T1000 (cell line): ENCODE measurements around the gene XG.

Experiments
- DNase-seq: peaks from one replicate; lab custom pipeline; 2025; ENCODE audit warnings: mixed read lengths; lab: John Stamatoyannopoulos, UW

XG gene

DNA sequence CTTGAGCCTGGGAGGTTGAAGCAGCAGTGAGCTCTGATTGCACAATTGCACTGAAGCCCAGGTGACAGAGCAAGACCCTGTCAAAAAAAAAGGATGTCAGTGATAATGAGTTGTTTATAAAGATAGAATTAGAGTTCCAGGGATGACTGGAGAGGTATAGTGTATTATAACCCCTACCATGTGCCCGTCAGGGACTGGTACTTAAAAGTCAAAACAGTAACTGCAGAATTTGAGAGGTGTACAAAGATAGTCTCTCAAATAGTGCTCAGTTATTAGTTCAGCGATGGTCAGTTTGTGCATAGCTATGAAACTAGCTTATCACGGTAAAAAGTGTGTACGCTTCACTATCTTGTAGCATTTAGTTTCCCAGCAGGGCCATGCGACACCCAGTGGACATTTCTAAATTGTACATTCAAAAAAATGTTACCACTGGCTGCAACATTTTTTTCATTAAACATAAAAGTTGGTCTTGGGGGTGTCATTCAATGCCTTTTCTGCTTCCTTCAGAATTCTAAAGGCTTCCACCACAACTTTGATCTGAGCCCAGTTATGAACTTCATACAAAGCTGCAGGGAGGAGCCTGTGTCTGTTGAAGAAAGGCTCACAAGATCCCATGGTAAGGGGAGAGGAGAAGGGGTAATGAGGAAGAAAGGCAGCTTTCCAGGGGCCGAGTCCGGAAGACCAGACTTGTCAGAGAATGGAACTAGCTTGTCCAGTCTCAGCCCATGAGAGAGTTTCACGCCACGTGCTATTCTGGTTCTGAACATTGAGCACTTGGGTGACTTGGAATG is 67.7 kb downstream of the XG start:
- no peak for DNase-seq

DNA sequence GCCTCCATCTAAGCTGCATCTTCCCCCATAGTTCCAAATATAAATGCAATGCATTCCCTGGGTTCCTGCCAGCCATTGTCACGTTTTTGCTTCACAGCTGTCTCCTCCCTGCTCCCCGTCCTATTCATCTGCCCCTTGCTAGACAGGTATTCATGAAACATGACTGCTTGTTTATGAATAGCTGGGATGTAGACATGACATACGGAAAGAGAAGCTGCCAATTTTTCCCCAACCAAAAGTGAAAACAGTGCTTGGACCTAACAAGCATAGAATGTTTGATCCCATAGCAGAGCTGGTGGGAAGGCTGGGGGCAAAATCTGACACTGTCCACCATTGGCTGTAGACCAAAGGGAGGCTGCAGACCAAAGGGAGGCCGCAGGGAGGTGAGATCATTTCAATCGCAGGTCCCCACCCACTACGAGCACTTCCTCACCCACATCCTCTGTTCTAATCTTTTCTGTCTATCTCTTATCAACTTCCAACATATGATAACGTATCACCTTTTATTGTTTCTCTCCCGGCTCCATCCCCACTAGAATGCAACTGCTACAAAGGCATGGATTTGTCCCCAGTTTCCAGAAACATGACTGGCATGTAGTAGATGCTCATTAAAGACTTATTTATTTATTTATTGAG is 68.4 kb downstream of the XG start:
- no peak for DNase-seq

DNA sequence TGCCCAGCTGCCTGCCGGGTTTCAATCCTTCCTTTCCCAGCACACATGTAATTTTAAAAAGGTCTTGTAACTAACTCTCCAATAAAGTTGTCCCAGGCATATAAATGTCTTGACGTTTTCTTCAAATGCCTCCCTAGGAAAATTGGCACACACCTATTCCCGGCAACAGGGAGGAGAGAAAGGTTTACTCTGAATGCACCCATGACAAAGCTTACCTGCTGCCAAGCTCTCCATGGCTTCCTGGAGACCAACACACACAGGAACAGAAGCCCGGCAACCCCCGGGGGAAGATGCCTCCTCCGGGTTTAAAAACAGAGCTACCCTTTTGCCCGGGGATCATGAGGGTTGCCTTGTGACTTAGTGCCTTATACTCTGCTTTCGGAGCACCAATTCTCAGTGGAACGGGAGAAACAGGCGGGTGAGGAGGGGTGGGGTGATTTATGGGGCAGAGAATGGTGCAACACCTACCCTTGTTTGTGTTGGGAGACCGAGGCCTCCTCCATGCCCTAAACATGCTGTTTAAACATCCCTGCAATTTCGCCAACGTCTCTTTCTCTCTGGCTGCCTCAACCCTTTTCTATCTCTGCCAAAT is 72.1 kb downstream of the XG start:
- no peak for DNase-seq

DNA sequence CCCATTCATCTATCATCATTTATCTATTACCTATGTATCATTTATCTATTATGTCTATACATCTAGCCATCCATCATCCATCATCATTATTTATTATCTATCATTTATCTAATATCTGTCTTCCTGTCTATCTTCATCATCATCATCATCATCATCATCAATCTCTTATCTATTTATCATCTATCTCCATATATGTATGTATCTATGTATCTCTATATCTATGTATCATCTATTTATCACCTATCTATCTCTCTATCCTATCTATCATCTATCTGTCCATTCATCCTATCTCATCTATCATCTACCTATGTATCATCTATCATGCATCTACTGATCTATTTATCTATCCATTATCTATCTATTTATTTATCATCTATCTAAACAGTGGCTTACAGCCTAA is 73.0 kb downstream of the XG start:
- DNase-seq, result no peak

DNA sequence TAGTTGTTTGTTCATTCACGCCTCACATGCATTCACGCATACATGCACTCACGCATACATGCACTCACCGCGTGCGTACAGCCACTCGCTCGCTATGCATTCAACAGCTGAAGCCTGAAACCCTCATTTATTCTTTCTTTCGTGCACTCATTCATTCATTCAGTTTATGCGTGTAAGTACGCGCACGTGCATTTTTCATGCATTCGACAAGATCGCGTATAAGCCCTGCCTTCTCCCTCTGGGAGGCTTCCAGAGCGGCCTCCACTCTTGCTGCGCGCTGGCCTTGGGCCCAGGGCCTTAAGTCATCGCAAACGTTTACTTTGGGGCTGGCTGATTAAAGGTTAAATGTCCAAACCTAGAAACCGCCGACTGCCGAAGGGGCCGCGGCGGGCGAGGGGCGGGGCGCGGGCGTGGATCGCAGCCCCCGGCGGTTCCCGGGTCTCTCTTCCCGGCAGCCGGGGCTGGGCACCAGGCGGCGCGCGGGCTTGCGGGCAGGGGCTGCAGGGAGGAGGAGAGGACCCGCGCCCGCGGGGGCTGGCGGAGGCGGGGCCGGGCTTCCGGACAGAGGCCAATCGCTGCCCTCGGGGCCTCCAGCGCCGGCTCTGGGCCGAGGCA is 76.6 kb downstream of the XG start, which contains the start of gene GYG2:
Gene GYG2 (plus strand): TSS at position 587 of the 615 bp plus-strand sequence. CDS start 1,259 bp downstream, outside the sequence.
- peak; percentile 18 for DNase-seq

DNA sequence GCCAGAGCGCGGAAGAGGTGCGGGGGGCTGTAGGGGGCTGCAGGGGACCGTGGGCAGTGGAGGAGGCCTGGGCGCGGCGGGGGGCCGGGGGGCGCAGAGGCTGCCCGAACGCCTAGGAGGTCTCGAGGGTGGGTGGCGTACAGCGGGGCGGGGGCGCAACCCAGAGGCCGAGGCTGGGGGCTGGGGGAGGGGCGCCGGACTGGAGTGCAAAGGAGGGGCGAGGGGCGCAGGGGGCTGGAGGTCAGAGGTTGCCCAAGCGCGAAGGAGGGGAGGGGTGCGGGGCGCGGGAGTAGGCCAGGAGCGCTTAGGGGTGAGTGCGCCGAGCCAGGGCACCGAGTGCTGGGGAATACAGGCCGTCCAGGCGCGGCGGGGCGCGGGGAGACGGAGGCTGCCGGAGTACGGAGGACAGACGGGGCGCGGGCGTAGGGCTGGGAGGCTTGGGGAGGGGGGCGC is 77.1 kb downstream of the XG start:
- no peak for DNase-seq

DNA sequence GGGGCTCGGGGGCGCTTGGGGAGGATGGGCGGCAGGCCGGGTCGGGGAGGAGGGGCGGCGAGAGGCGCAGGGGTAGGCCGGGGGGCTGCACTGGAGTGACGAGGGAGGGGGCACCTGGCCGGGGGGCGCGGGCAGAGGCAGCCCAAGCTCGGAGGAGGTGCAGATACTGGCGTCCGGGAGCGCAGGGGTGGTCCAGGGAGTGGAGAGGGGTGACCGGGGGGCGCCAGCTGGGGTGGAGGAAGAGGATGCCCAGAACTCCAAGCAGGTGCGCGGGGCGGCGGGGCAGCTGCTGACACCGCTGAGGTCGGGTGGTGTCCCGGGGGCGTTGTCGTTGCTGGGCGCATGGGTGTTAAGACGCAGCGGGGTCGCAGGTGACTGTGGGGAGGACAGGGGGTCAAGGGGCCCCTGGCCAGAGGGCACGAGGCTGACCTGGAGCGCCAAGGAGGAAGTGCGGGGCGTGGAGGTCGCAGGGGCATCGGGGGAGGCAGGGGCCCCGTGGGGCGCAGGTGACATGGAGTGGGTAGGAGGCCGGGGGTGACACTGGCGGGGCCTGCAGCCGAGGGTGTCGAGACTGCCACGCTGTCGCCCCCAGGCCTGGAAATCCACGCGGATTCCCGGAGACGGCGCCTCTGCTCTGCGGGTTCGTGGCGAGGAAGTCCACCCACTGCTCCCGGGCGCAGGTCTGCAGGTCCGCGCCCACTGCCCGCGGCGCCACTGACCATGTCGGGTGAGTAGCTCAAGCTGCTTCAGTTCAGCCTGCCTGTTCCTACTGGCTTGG is 77.8 kb downstream of the XG start:
- DNase-seq, result no peak

DNA sequence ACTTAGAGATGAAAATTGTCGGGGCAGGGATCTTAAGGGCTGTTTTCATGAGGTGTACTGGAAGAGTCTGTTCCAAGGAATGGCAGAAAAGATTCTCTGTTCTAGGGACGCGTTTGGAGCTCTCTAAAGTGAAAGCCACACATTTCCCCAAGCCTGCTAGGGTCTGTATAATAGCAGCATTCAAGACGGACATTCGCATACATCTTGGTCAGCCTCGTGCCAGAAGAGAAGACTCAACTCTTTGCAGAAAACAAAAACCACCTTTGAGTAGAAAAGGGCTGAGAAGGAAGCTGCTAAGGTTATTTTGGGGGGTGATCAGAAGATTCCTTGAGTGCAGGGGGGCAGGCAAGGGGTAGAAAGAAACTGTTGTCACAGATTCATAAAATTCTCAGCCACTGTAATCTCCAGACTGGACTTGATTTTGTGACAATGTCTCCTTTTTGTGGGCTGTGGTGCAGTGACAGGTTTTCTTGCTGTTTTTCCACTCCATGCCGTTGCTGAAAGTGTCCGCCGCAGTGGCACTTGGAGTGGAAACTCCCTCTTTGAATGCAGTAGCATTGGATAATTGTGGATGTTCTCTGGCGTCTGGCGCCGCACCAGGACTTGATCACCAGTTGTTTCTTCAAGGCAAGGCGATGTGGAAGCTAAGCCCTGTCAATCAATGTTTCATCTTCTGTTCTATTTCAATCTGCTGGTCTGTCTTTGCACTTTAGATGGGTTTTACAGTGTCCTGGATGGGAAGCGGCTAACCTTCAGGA is 79.8 kb downstream of the XG start:
- DNase-seq, result no peak

DNA sequence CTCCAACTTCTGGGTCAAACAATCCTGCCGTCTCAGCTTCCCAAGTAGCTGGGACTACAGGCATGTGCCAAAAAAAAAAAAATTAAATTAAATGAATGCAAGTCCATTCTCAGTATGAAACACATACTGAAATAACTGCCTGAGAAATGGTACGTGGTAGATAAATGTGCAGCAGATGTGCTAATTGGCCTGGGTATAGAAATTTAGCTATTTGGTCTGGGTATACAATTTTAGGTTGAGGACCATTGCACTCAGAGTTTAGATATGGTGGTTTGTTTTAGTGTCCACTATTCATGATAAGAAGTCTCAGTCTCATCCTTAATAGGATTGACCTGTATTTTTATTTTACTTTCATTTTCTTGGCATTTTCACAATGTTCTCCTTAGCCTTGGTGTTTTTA is 86.1 kb downstream of the XG start:
- DNase-seq, result no peak

DNA sequence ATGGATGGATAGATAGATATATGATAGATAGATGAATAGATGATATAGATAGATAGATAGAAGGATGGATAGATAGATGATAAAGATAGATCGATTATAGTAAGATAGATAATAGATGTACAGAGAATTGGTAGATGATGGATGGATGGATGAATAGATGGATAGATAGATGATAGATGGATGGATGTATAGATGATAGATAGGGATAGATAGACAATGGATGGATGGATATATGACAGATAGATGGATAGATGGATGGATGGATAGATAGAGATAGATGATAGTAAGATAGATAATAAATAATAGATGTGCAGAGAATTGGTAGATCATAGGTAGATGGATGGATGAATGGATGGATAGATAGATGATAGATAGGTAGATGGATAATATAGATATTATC is 89.1 kb downstream of the XG start:
- no peak for DNase-seq

DNA sequence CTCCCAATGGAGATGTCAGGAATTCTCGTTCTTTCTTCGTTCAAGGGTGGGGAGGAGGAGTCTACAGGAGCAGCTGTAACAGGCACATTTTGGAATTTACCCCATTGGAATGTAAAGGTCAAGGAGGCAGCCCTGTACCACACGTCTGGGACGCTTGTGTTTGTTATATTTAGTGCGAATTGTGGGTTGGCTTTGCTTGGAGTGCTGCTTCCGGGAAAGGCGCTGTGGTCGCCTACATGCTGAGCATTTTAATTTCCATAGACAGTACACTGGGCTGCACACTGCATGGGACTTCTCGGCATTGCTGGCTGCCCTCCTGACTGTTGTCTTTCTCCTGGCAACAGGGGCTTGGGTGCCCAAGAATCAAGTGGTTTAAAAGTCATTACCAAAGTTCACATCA is 89.7 kb downstream of the XG start:
- DNase-seq, result no peak

DNA sequence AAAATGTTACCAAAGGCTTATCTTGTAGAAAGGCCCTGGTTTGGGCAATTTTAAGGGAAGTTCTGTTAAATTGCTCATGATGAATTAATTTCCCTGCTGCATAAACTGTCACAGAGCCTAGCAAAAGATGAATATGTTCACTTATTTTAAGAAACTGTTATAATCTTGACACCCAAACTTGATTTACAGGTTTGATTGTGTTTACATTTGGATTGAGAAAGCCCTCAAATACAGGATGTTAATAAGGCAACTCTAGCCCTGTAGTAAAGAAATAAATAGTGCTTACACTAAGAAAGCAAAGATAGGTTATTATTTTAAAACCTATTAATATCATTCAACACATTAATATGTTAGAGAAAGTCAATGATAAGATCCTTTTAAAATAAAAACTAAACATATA is 95.2 kb downstream of the XG start:
- DNase-seq, result no peak

DNA sequence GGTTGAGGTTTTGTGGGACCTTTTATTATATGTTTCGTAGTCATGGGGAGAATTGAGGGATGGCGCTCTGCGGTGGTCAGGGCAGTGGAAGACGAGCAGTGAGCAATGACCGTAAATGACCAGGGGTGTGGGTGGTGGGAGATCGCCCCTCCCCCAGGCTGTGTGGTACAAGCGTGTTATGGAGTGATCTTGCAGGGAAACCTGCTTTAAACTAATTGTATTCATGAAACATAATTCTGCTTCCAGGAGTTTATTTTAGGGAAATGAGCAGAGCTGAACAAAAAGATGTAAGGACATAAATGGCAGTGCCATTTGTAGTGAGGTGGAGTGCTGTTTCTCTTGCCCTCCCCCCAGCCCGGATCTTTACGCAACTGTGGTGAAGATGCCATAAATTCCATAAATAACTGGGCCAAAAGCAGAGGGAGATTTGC is 97.0 kb downstream of the XG start:
- no peak for DNase-seq

DNA sequence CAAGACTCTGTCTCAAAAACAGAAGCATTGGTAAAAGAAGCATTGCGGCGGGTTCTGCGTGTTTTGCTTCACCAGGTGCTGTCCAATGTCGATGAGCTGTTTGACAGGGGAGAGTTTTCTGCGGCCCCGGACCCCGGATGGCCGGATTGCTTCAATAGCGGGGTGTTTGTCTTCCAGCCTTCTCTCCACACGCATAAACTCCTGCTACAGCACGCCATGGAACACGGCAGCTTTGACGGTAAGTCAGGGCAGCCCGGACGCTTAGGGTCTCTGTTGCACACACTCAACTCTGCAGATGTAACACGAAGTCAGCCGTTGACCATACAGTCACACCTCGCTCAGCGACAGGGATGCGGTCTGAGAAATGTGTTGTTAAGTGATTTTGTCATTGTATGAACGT is 103.1 kb downstream of the XG start:
- DNase-seq, result no peak

DNA sequence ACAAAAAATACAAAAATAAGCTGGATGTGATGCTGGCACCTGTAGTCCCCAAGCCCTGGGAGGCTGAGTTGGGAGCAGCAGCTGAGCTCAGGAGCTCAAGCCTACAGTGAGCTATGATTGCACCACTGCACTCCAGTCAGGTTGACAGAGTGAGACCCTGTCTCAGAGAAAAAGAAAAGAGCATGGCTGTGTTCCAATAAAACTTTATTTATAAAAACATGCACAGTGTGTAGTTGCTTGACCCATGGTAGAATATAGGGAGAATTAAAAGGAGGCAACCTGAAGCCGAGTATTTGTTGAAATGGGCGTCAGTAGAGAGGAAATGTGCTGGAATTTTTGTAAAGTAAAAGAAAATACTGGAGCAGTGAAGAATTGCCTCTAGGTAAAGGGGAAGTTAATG is 103.9 kb downstream of the XG start:
- no peak for DNase-seq

DNA sequence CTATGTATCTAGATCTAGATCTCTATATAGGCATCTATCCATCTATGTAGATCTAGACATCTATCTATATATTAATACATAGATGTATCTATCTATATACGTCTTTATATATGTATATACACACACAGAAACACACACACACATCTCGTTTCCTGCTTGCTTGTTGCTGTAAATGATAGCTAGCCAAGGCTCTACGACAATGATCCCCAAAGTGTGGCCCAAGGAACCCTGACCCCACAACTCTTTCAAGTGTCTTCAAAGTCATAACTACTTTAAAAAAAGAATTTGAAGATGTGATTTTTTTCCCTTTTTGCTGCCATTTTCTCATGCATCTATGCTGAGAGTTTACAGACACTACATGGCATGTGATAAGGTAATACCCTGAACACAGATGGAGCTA is 105.7 kb downstream of the XG start:
- DNase-seq, result no peak

DNA sequence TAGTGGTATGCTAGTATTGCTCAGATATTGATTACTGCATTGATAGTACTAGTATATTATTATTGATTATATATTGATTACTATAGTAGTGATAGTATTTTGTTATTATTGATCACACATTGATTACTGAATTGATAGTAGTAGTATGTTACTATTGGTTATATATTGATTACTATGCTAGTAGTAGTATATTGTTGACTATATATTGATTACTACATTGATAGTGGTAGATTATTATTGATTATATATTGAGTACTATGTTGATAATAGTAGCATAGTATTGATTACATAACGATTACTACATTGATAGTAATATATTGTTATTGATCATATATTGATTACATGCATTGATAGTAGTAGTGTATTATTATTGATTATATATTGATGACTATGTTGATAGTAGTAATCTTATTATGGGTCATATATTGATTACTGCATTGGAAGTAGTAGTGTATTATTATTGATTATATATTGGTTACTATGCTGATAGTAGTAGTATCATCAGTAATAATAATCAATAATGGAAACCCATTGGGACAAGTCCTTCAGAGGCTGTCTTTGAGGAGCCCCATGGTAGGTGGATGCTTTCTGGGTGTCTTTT is 107.5 kb downstream of the XG start:
- DNase-seq, result no peak

DNA sequence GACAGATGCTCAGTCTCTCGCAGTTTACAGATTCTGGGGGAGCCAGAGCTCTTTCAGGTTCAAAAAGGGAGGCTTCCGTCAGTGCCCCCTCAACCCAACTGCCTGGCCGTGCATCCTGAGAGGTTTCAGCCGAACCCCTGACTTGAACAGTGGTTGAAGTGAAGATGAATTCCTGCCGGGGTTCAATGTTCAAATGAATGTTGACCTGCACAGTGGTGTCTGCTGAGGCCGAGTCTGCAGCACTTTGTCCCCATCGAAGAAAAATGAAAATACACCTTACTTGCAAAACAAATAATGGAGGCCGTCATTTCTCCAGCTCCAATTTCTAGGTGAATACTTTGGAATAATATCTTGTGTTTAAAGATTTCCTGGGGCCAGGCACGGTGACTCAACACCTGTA is 110.6 kb downstream of the XG start:
- no peak for DNase-seq

DNA sequence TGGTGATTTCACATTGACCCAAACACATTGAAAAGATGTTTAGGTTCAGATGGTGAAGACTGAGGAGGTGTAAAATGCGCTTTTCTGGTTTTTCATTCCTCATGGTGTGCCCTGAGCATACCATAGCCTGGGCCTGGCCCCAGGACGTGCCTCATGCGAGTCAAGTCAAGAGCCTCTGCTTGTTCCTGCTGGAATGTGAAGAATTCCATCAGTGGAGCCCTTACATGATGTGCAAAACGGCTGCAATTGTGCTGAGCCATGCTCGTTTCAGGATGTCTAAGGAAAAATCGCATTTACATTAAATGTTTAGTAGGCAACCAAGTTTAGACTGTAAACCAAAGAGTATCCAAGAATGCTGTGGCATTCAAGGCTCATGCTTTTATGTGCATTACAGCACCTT is 111.8 kb downstream of the XG start:
- no peak for DNase-seq
